Gastrocnemius medialis (tissue), 4 donors: ENCODE data around the gene FAXDC2. TPM values are rescaled to one million over a fixed set of nuclear protein-coding genes. Genes with fewer than 3 reads are reported as not detected.

Experiments
- ATAC-seq, 2 donors: fragments of 150-250 bp; one replicate each; pipeline ENCODE4 v1.9.1; 2016
- DNase-seq, 2 donors: peaks; one replicate each; pipeline ENCODE4 v3.0.0-alpha.2; 2019
- H3K27ac ChIP-seq, 4 donors: fragments of 200-600 bp; sonication (generic); 1 replicate in 1 of 4; 2 replicates in 3 of 4; pipeline ENCODE4 v1.5.1; 2016 to 2018; ENCODE audit warnings: mild to moderate bottlenecking in 2 of 4, moderate library complexity in 1 of 4
- H3K27me3 ChIP-seq, 3 donors: fragments of 200-600 bp; sonication (generic) in 2 of 3; 1 replicate in 1 of 3; 2 replicates in 2 of 3; pipeline versions ENCODE4 v1.5.1 to v1.6.0; 2016 to 2019; ENCODE audit warnings: mild to moderate bottlenecking in 1 of 3, moderate library complexity in 1 of 3
- H3K36me3 ChIP-seq, 2 donors: fragments of 200-600 bp; sonication (generic) in 1 of 2; one replicate each; pipeline ENCODE4 v1.5.1; 2017 to 2018
- H3K4me1 ChIP-seq, 2 donors: fragments of 200-600 bp; sonication (generic) in 1 of 2; one replicate each; pipeline ENCODE4 v1.5.1; 2016 to 2017; ENCODE audit warnings: mild to moderate bottlenecking in 2 of 2
- H3K4me3 ChIP-seq, 4 donors: fragments of 200-600 bp; sonication (generic) in 3 of 4; 1 replicate in 1 of 4; 2 replicates in 3 of 4; pipeline ENCODE4 v1.5.1; 2016 to 2019; ENCODE audit warnings: mild to moderate bottlenecking in 2 of 4
- H3K9me3 ChIP-seq, 3 donors: fragments of 200-600 bp; sonication (generic) in 2 of 3; 1 replicate in 1 of 3; 2 replicates in 2 of 3; pipeline ENCODE4 v1.5.1; 2016 to 2019
- CTCF ChIP-seq, 5 experiments: fragments of 450-650 bp in 3 of 5; fragments of 200-600 bp in 2 of 5; sonication (generic) in 2 of 5; IDR thresholded peaks in 4 of 5; conservative IDR thresholded peaks in 1 of 5; 1 replicate in 4 of 5; 2 replicates in 1 of 5; pipeline ENCODE4 v1.5.1; 2016 to 2019; ENCODE audit warnings: antibody characterized with exemption in 5 of 5, mild to moderate bottlenecking in 3 of 5, moderate library complexity in 3 of 5
- POLR2A ChIP-seq, 2 donors: fragments of 450-650 bp; IDR thresholded peaks; one replicate each; pipeline ENCODE4 v1.6.1; 2017; ENCODE audit warnings: antibody characterized with exemption in 2 of 2, mild to moderate bottlenecking in 2 of 2, moderate library complexity in 2 of 2
- in situ Hi-C, 4 donors: fragments of 200-750 bp; cut with MboI; loops; one replicate each; pipeline versions ENCODE4 v1.15.0 to v1.8.0; 2017; ENCODE audit warnings: low sequenced_read_pairs in 4 of 4
- intact Hi-C: fragments of 100-400 bp; cut with DNase I; formaldehyde crosslinking; loops from one replicate; pipeline ENCODE4 v1.15.1; 2023; ENCODE audit warnings: low total_unique reads
- total RNA-seq, 4 donors: library from RNA; depleted of rRNA; stranded (reverse); fragments of >200 nt; gene quantifications; one replicate each; pipeline versions ENCODE4 v1.1.0 to v1.2.3, GENCODE V29; 2016

The FAXDC2 gene
- total RNA-seq, 4 donors from 2014 or later: 4.4 to 12.5 (median 6.4) TPM

- Histone ChIP-seq H3K4me3 (no peak overlapping the region), H3K27ac (peak overlapping the region; percentile 75 to 81 (median 77)), H3K9me3 (no peaks in the 10 kb centered on the region), H3K36me3 (no peaks in the 10 kb centered on the region), H3K27me3 (no peaks in the 10 kb centered on the region), H3K4me1 (peaks cover 82 to 94% of the 10 kb centered on the region in 2 donors)
- peak; percentile 24 to 55 for DNase-seq
- peak; percentile 27 to 49 for ATAC-seq
- intact Hi-C loops (loop anchor here (1.0 kb wide), 1 partner anchor 67 kb away; the partner anchor contains the start of gene FAXDC2), in situ Hi-C loops (no loop called here)
- TF ChIP-seq POLR2A (IDR thresholded peaks at IDR 0.05): no peak
- no peak for TF ChIP-seq CTCF (IDR thresholded peaks at IDR 0.05 in 4 of 5, conservative IDR thresholded peaks at IDR 0.05 in 1 of 5)
Measured at GRCh38 chr5:154782812-154783592, 67.4 kb downstream of the FAXDC2 start.

GRCh38 chr5:154782326-154782725 lies 68.1 kb downstream of the FAXDC2 start:
- Histone ChIP-seq H3K4me3 (no peak overlapping the region), H3K27ac (peak overlapping the region; percentile 75 to 81 (median 77)), H3K9me3 (no peaks in the 10 kb centered on the region), H3K4me1 (peaks cover 81 to 92% of the 10 kb centered on the region in 2 donors), H3K36me3 (no peaks in the 10 kb centered on the region), H3K27me3 (no peaks in the 10 kb centered on the region)
- no peak for ATAC-seq
- TF ChIP-seq POLR2A (IDR thresholded peaks at IDR 0.05) (no peak), CTCF (IDR thresholded peaks at IDR 0.05 in 4 of 5, conservative IDR thresholded peaks at IDR 0.05 in 1 of 5) (no peak)
- in situ Hi-C loops: no loop called here
- DNase-seq: no peak
- intact Hi-C loops: no loop called here

GRCh38 chr5:154780128-154780527 lies 70.3 kb downstream of the FAXDC2 start:
- H3K27ac ChIP-seq: peak overlapping the region; percentile 78 to 91 (median 90)
- H3K27me3 ChIP-seq: no peaks in the 10 kb centered on the region

GRCh38 chr5:154779105-154779504 lies 71.3 kb downstream of the FAXDC2 start:
- peak; percentile 84 to 92 for ATAC-seq
- Histone ChIP-seq H3K27me3 (no peaks in the 10 kb centered on the region), H3K9me3 (no peaks in the 10 kb centered on the region), H3K27ac (peak overlapping the region; percentile 78 to 91 (median 90)), H3K4me3 (peak overlapping the region in 2 of 4 donors; percentile 31 to 39), H3K4me1 (peaks cover 86 to 92% of the 10 kb centered on the region in 2 donors), H3K36me3 (no peaks in the 10 kb centered on the region)
- intact Hi-C loops: loop anchor here (1.0 to 5.0 kb wide), 3 partner anchors 80 to 988 kb away; partner anchors contain the start of gene CNOT8
- DNase-seq: peak; percentile 79 to 83
- TF ChIP-seq CTCF (IDR thresholded peaks at IDR 0.05 in 4 of 5, conservative IDR thresholded peaks at IDR 0.05 in 1 of 5) (no peak), POLR2A (IDR thresholded peaks at IDR 0.05) (no peak)
- in situ Hi-C loops: no loop called here

More at GRCh38 chr5:154780128-154780527, 70.3 kb downstream of the FAXDC2 start:
- no peak for TF ChIP-seq POLR2A (IDR thresholded peaks at IDR 0.05)
- TF ChIP-seq CTCF (IDR thresholded peaks at IDR 0.05 in 4 of 5, conservative IDR thresholded peaks at IDR 0.05 in 1 of 5): no peak
- H3K4me3 ChIP-seq: no peak overlapping the region
- no peaks in the 10 kb centered on the region for H3K9me3 ChIP-seq
- peaks cover 85 to 92% of the 10 kb centered on the region in 2 donors for H3K4me1 ChIP-seq
- in situ Hi-C loops: no loop called here
- ATAC-seq (no peak), DNase-seq (no peak)
- intact Hi-C loops: no loop called here
- H3K36me3 ChIP-seq: no peaks in the 10 kb centered on the region
